ENCODE measurements around the gene LAPTM5.

LAPTM5 gene

DNA sequence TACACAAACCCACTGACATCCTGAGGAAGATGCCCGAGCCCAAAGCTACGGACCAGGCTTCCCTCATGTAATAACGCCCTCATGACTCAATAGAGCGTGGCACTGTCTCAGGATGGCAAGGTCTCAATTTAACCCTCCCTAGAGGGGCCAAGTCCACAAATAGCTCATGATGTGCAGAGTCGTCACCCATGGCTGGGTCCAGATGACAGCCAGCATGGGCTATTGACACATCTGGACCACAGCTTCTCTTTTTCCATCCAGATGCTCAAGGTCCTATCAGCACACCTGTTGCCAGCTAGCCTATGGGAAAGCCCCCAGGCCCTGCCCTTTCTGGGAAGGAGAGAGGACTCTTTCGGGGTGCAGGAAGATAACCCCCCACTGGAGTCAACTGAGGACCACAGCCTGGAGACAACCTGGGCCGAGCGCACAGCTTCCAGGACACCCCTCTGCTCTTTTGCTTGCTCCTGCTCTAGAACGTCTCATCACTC is 2.8 kb downstream of the LAPTM5 start:
- no peak for DNase-seq

DNA sequence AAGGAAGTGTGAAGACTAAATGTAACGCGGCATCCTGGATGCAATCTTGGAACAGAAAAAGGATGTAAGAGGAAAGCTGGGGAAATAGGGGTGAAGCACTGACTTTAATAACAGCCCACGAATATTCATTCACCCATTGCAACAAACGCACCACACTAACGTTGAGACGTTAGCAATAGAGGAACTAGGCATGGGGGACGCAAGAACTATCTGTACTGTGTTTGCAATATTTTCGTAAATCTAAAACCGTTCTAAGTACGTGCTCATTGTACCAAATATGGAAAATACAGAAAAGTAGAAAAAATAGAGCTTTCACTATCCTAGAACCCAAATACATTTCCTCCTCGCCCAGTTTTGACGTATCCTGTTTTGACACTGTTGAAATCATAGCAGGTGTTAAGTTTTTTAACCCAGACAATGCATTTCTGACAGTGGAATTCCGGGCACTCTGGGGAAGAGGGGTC is 3.9 kb downstream of the LAPTM5 start:
- DNase-seq, result peak; percentile 52

DNA sequence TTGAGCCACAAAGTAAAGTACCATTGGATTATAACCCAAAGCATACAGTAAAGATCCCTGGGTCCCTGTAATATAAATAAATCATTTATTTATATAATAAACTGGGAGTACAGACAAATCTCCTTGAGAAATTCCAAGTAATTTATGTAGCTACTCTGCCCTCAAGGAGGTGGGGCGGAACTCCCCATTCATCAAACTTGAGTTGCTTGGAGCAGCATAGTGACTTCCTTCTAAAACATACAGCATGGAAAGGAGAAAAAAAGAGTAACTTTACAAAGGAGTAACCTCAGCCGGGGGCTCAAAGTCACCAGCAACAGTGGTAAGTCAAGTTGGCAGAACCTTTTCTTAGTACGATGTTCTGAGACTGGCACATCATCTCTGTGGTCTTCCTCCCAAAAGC is 4.5 kb downstream of the LAPTM5 start:
- DNase-seq, result no peak

DNA sequence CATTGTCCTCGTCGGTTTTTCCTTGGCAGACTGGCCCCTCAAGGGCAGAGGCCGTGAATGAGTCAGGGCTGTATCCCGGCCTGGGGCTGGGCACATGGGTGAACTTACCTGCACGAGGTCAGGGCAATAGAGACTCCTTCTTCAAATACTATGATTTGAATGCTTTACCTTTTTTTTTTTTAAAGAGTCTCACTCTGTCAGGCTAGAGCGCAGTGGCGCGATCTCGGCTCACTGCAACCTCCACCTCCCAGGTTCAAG is 5.0 kb downstream of the LAPTM5 start:
- DNase-seq, result no peak

DNA sequence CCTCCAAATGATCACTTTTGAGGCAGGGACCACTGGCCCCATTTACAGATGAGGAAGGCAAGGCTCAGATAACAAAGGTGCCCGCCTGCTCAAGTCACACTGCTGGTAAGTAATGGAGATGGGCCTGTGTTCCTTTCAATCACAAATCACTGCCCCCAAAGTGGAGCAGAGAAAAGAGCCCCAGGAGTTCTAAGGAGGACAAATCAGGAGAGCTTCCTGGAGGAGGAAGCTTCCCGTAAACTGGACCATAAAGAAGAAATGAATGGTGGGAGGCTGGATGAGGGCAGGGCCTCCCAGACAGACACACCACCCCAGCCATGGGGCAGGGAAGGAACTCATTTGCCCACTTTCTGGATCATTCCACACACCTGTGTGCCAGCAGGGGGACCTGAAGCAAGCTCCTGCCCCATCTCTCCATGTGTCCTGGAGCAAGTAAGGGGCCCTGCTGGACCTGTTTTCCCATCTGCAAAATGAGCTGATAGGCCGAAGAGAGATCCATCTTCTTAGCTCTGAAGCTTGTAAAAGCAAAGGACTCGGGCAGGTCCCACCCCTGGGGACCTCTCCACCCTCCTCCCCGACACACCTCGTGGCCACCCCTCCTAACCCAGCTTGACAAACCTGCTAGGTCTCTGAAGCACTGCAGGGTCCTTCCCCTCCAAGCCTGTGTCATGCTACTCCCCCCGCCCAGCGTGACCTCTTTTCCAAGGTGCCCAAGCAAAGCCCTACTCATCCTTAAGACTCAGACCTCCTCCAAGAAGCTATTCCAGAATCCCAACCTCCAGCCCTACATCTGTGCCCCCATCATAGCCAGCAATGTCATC is 5.5 kb downstream of the LAPTM5 start:
- DNase-seq, result no peak

DNA sequence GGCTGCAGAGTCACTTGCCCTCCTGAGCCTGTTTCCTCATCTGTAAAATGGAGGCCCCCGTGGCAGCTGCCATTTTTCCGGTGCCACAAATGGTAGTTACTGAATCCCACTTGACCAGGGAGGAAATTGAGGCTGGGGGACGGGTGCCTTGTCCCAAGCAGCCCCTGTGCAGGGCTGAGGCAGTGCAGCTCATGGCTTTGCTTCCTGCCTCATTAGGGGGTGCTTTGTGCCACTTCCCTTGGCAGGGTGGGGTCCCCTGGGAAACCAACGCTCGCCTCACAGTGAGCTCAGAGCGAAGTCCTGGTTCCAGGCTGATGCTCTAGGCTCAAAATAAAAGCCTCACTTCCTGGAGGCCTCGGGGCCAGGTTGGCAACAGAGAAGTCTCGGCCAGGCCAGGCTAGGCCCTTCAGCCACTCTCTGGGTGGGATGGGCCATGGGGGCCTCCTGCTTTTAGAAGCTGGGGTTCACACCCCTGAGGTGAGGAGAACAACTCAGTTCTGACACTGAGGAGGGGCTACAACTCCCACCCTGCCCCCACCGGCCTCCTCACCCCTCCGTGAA is 6.8 kb downstream of the LAPTM5 start:
- DNase-seq, result no peak

DNA sequence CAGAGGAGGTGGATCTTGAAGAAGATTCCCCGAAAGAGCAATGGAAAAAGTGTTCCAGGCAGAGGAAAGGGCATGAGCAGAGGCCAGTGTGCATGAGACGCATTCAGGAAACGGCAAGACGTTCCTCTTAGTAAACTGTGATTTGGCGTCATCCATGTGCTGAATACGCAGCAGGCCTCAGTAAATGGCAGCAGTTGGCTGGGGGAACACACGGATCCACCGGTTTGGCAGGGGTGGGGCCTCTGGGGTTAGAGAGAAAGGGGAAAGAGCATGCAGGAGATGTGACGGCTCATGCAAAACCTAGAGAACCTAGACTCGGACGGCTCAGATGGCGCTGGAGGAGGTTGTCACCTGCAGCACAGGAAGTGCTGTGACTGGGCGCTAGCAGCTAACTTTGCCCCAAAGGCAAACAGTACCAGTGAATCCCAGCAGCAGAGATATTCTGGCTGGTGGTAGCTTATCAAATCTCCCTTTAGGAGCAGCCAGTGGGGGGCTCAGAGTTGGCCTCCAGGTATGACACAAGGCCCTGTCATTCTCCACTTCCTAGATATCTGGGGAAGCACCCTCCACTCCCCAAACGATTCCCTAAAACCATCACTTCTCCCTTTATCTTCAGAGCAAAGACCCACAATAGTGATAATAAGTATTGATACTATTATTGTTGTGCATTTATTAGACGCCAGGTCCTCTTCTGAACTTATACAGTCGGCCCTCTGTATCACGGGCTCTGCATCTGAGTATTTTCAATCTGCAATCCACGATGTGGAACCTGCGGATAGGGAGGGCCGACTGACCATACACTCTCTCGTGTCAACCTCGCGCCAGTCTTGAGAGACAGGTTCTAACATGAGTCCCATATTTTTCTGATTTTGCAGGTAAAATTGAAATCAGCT is 7.6 kb downstream of the LAPTM5 start:
- DNase-seq, result no peak

DNA sequence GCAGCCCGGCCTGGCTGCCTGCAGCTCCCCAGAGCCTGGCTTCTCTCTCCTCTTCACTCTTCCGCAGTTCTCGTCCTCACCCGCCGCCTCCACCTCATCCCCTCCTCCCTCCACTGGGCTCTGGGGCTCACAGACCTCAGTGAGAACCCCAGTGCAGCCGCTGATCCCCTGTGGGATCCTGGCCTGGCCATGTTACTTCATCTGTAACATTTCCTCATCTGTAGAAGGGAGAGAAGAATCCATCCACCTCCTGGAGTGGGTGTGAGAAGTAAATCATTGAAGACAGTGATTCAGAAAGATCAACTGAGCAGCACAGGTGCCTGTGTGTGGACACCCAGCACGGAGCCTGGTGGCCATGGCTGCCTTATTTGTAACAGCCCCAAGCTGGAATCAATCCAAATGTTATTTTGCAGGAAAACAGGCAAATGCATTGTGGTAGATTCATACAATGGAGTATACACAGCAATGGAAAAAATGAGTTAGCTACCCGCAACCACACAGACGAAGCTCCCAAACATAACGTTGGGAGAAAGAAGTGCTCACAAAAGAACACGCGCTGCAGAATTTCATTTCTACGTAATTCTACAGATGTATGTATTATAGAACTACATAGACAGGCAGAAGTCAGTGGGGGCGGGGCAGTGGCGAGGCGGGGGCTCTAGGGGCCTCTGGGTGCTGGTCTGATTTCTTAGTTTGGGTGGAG is 8.7 kb downstream of the LAPTM5 start:
- DNase-seq, result no peak

DNA sequence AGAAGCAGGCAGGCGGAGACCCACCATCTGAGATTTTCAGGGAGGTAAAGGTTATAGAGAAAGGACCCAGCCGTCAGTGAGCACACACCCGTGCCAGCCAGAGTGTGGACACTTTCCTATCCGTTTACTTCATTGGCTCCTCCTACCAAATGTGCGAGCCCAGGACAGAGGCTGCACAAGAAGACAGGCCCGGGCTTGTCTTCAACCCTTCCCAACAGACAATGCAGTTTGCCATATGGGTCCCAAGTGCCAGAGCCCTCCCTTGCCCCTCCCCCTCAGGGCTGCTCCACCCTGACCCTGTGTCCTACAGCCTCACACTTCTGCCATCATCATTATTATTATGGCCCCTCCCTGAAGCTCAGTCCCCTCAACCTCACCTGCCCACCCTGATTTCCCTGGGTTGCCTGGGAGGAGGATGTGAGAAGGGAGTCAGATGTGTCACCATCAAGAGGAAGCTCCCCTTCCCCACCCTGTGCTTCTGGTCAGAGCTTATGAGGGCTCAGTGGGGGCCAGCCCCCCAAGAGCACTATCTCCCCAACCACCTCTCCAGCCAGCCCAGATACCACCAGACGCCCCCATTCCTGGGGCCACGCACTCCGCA is 9.4 kb downstream of the LAPTM5 start:
- DNase-seq, result no peak

DNA sequence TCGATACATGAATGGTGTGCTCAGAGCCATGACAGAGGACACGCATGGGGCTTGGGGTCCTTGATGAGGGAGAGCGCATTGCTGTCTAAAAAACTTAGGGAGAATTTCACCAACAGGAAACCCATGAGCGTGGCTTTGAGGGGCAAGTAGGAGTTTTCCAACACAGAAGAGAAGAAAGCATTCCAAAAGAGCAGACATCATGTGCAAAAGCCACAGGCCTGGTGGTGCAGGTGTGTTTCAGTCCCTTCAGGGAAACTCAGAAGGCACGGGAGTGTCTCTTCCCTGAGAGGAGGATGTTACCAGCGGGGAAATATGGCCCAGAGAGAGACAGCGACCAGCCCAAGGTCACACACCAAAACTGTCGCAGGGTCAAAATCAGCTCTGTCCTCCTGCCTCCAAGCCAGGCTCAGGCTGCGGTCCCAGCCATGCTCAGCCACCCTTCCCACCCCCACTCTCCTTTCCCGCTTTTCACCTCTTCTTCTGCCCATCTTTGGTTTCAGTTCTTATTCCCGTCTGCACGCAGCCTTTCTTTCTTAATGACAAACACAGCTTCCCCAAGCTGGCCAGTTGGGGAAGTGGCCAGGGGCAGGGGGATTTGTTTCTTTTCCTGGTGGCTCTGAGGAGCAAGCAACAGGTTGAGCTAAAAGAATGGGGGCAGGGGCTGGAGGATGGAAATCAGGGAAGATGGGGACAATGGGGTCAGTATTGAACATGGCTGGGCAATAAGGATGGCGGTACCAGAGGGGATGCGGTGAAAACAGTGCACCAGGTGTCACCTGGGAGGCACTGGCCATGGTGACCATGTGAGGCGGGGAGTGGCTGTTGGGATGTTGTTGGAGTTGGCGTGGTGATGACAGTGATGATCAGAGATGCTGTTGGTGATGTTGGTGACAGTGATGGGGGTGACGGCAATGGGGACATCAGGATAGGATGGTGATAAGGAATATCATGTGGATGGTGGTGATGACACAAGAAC is 10.3 kb downstream of the LAPTM5 start:
- DNase-seq, result no peak

DNA sequence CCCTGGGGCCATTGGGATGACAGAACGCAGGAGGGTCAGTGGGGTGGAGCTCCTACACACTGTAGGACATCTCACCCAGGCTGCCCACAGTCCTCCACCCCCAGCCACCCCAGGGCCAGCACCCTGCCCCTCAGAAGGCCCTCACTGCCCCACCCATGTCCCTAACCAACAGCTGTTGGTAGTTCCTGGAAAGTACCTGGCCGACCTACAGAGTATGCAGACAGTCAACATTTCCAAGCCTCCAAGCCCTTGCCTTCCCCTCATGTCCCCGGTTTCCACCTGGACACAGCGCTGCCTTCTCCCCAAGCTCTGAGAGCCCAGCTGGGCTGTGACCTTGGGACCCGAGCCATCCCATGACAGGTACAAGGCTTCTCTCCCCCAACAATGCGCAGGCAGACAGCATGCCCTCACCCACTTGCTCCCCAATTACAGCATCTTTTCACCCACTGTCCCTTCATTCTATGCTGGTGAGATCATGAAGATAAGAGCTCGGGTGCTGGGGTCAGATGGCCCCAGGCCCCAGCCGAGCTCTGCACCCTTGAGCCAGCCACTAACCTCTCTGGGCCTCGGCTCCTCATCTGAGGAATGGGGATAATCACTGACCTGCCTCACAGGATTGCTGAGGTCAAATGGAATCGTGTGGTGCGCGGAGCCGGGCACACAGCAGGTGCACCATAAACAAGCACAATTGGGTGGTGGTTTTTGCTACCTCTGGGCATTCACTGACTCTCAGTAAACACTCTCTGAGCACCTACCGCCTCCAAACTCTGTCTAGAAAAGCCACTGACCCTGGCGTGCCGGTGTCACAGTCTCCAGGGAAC is 11.2 kb downstream of the LAPTM5 start:
- DNase-seq, result no peak

DNA sequence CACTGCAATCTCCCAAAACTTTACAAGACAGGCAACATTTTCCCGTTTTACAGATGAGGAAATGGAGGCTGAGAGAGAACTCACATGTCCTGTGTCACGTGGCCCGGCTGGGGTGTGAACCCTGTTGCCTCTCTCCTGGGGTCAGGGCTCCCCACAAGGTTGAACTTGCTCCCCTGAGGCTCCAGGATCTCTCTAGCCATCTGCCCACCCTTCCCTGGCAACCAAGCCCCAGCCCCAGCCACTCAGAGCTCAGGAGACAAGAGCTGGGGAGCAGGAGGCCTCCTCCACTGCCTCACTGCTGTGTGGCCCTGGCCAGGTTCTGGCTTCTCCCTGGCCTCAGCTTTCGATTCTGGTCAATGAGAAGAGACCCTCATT is 11.8 kb downstream of the LAPTM5 start:
- no peak for DNase-seq

DNA sequence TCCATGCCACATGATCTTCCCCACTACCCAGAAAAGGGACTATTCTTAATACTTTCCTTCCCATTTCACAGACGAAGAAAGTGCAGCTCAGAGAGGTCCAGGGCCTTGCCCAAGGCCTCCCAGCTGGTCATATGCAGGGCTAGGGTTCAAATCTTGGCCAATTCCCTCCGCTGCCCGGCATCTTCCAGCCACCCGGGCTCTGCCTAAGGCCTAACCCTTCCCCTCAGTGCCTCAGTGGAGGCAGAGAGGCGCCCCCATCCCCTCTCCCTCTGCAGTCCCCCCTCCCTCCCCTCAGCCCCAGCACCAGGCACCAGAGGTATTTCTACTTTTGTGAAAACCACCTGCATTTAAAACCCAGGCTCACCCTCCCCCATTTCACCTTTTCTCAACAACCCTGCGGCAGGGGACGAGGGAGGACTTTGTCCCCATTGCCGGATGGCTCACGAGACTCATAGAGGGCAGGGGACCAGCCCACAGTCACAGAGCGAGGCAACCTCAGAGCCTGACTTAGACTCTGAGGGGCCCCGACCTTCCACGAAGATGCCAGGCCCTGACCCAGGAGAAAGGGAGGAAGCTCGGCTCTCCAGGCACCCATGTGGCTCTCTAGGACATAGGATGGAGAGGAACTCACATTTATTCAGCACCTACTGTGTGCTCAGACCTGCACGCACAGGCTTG is 12.3 kb downstream of the LAPTM5 start:
- no peak for DNase-seq

DNA sequence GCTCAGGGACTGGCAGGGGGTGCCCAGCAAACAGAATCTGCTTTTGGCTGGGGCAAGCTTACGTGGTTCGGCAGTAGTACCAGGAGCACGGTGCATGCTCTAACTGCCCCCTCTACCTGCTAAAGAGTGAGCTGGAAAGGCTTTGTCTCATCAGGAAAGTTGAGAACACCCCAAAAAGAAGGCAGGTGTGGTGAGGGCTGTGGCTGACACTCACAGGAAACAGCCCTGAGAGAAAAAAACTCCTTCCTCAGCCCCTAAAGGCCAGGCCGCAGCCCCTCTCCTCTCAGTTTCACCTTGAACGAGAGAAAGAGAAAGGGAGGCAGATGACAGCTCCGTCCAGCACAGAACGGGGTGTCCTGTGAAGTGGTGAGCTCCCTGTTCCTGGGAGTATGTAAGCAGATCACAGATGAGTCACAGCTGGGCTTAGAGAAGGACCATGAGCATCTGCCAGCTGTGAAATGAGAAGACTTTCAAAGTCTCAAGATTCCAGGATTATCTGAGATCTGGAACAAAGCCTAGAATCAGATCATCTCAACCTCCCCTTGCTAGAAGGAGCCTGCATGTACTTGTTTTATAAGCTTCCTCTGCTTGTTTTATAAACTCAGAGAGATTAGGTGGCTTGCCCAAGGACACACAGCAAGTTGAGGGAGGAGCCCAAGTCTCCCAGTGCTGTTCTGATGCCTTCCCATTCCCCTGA is 13.4 kb downstream of the LAPTM5 start:
- DNase-seq, result no peak

DNA sequence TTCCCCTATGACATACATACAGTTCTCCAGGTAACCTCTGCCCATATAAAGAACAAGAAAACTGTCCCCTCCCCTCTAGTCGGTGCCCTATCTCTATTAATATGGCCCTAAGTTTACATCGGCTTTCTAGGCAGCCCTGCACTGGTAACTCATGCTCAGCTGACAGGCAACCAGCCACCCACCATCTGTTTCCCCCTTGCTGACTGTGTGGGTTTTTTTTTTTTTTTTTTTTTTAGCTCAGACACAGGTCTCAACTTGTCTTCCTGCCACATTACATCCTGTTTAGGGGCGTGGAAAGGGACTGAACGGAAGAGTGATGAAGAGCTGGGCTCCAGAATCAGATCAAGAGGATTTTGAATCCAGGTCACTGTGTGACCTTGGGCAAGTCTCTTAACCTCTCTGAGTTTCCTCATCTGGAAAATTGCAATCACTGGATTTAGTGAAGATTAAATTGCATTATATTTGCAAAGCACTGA is 14.0 kb downstream of the LAPTM5 start:
- no peak for DNase-seq

DNA sequence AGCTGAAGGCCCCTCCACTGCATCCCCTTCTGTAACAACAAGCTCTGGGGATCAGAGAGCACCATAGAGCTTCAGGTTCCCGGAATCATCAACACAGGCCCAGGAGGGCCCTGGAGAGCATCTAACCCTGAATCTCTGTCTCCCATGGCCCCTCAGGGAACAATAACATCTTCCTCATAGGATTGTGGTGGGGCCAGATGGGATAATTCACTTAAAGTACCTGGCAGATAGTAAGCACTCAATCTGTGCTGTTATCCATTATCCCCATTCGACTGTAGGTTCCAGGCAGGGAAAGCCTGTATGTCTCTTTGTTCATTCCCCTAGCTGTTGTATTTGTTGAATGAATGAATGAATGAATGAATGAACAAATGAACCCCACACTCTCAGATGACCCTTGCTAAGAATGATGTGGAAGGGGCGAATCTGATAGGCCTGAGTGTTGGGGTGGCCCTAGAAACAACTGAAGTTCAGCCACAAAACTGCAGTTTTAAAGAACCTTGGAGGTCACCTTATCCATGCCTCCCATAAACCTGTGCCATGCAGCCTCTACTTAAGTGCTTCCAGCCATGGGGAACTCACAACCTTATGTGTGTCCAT is 14.5 kb downstream of the LAPTM5 start:
- no peak for DNase-seq

DNA sequence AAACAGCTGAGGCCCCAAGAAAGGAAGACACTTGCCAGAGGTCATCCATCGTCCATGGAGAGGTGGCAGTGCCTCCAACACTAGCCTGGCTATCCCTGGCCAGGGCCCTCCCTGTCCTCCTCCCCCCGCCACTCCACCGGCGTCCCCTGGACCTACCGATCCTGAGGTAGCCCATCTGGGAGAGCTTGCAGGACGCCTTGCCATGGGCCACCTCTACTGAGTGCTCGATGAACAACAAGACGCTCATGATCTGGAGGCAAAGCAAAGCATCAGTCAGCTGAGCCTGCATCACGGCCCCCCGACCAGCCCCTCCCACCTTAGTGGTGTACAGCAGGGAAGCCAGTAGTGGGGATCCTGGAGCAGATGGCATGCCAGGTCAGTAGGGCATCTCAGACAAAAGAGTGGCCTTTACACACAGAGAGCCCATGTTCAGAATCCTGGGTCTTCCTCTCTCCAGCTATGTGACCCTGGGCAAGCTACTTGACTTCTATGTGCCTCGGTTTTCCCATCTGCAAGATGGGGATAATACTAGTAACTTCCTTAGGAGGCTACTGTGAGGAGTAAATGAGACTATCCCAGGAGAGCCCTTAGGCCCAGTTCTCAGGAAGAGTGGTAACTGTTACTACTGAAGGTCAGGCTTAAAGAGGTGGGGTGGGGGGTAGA is 15.1 kb downstream of the LAPTM5 start:
- no peak for DNase-seq

DNA sequence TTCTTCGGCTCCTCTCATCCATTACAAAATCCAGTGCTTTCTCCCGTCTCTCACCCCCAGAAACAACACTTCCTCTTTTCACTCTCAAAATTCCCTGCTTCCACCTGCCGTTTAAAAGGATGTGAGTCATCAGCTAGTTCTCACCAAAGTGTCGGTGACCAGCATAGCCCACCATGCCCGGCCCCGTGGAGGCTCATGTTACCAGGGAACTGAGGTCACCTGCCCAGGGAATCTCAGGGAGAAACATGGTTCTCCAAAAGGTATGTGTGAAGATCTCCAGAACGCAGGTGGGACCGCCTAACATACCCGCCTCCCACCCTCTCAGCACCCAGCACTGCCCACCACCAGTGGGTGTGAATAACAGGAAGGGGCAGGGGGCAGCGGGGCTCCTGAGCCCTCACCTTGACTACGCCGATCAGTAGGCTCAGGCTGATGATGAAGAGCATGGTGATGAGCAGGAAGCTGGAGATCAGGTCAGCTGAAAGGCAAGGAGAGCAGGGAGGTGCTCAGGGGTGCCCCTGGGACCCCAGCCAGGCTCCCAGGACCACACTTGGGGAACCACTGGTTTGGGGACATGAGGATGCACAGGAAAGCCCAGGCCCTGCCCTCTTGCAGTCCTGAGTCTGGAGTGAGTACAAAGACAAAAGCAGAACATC is 16.2 kb downstream of the LAPTM5 start:
- DNase-seq, result no peak
